IMR-90 (cell line): ENCODE data around the gene ADCY4. TPM values are rescaled to one million over a fixed set of nuclear protein-coding genes. Genes with fewer than 3 reads are reported as not detected.

Experiments
- CEBPB ChIP-seq: IDR thresholded peaks from 2 replicates; pipeline ENCODE4 v1.6.1; 2012; ENCODE audit warnings: low read depth, low read length, improper control_type of control experiment
- FOS ChIP-seq: fragments of 150-350 bp; IDR thresholded peaks from 2 replicates; pipeline ENCODE4 v1.6.1; 2016; ENCODE audit warnings: low read depth, low read length
- MXI1 ChIP-seq: IDR thresholded peaks from 2 replicates; pipeline ENCODE4 v1.6.1; 2012; ENCODE audit warnings: low read depth, mild to moderate bottlenecking, low read length, moderate library complexity, borderline replicate concordance
- RAD21 ChIP-seq: IDR thresholded peaks from 2 replicates; pipeline ENCODE4 v1.6.1; 2012; ENCODE audit warnings: low read length, improper control_type of control experiment
- SMC3 ChIP-seq: fragments of 150-350 bp; IDR thresholded peaks from 2 replicates; pipeline ENCODE4 v1.6.1; 2016; ENCODE audit warnings: low read depth, mild to moderate bottlenecking, antibody characterized with exemption, low read length, moderate library complexity
- USF2 ChIP-seq: fragments of 150-350 bp; IDR thresholded peaks from 2 replicates; pipeline ENCODE4 v1.6.1; 2017; ENCODE audit warnings: mild to moderate bottlenecking, antibody characterized with exemption, low read length, low read depth
- polyA plus RNA-seq, 3 experiments: library from polyadenylated mRNA; depleted of rRNA; stranded (reverse); fragments of >200 nt; gene quantifications; 2 replicates each; pipeline ENCODE4 v1.2.3, GENCODE V29; 2012; ENCODE audit warnings: low replicate concordance in 1 of 3
- total RNA-seq: library from RNA; depleted of rRNA; stranded (reverse); fragments of >200 nt; gene quantifications from 2 replicates; pipeline ENCODE4 v1.2.3, GENCODE V29; 2012

ADCY4 gene
- total and polyA plus RNA-seq, 2 of the 4 experiments (the other 2 are of a cell fraction) = not detected

DNA sequence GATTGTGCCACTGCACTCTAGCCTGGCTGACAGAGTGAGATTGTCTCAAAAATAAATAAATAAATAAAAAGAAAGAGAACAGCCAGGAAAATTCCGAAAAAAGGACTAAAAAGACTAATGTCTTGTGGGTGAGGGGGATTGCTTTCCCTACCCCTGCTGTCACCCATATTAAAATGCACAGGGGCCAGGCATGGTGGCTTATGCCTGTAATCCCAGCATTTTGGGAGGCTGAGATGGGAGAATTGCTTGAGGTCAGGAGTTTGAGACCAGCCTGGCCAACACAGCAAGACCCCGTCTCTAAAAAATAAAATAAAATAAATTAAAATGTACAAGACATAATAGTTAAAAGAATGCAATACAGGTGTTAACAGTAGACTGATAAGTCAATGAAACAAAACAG is 41.3 kb downstream of the ADCY4 start (continued):
- TF ChIP-seq SMC3 = no peak
- no peak for TF ChIP-seq USF2
- no peak for TF ChIP-seq CEBPB
- no peak for TF ChIP-seq MXI1
- no peak for TF ChIP-seq FOS
- TF ChIP-seq RAD21 = no peak
